HepG2 (cell line): ENCODE measurements around the gene LITAF. TPM values are rescaled to one million over a fixed set of nuclear protein-coding genes. Genes with fewer than 3 reads are reported as not detected.

Experiments used
- ATAC-seq: fragments of 200-7000 bp; cut with Tn5 transposase; 3 replicates; pipeline ENCODE4 v1.9.1; 2020; ENCODE audit warnings: mild to moderate bottlenecking, moderate library complexity
- BruUV-seq: library from RNA; stranded (reverse); fragments of 400-500 nt; replicated peaks from 2 replicates; lab custom pipeline; 2021; lab: Mats Ljungman, UMichigan
- CTCF ChIA-PET: fragments of 300-600 bp; formaldehyde crosslinking; extraction: SDS; loops from one replicate; lab custom pipeline; 2021; ENCODE audit warnings: low total read pairs, inconsistent platforms, low intra/inter-chr PET ratio; lab: Yijun Ruan, JAX
- POLR2A ChIA-PET: fragments of 350-600 bp; sonication (Branson Sonifier 250); formaldehyde crosslinking; loops from one replicate; lab custom pipeline; 2020; ENCODE audit warnings: antibody characterized with exemption, inconsistent platforms; lab: Yijun Ruan, JAX
- DNase-seq: peaks from one replicate; pipeline ENCODE4 v3.0.0-alpha.2; 2015; ENCODE audit warnings: low spot score
- FAIRE-seq: peaks from 3 replicates; lab custom pipeline; 2011; peaks lifted over from hg19 to GRCh38; lab: Jason Lieb, UNC
- H2AFZ ChIP-seq: one replicate; pipeline ENCODE4 v1.6.1; 2011; ENCODE audit warnings: low read length, inconsistent platforms
- H3K27ac ChIP-seq: fragments of 300-600 bp; 3 replicates; pipeline ENCODE4 v1.8.0; 2011; ENCODE audit warnings: mixed run types, mild to moderate bottlenecking, mixed read lengths, low read length, inconsistent platforms; ENCODE audit not compliant: insufficient read depth; ENCODE audit errors: extremely low read length
- H3K27me3 ChIP-seq, 2 experiments: fragments of 200-600 bp in 1 of 2; 2 replicates in 1 of 2; 3 replicates in 1 of 2; pipeline versions ENCODE4 v1.6.0 to v1.8.0; 2011; ENCODE audit warnings: low read length in 2 of 2, mild to moderate bottlenecking in 2 of 2, moderate library complexity in 2 of 2, inconsistent platforms in 1 of 2; ENCODE audit not compliant: insufficient read depth in 2 of 2, control insufficient read depth in 1 of 2
- H3K36me3 ChIP-seq, 2 experiments: fragments of 200-600 bp in 1 of 2; replicated peaks in 1 of 2; 2 replicates in 1 of 2; 3 replicates in 1 of 2; pipeline versions ENCODE4 v1.5.1 to v1.8.0; 2011; ENCODE audit warnings: low read length in 2 of 2, inconsistent platforms in 1 of 2; ENCODE audit not compliant: insufficient read depth in 2 of 2, control insufficient read depth in 1 of 2
- H3K4me1 ChIP-seq: 2 replicates; pipeline ENCODE4 v1.5.1; 2012; ENCODE audit warnings: low read length, inconsistent platforms; ENCODE audit not compliant: insufficient read depth
- H3K4me2 ChIP-seq: 2 replicates; pipeline ENCODE4 v1.6.0; 2011; ENCODE audit warnings: low read depth, low read length, inconsistent platforms
- H3K4me3 ChIP-seq, 3 experiments: fragments of 200-600 bp in 1 of 3; sonication (generic), shearing (Covaris generic) in 1 of 3; replicated peaks in 1 of 3; 2 replicates each; pipeline ENCODE4 v1.5.1; 2011 to 2016; ENCODE audit warnings: low read length in 3 of 3, inconsistent platforms in 2 of 3, low read depth in 2 of 3, mild to moderate bottlenecking in 2 of 3, control low read depth in 1 of 3, mixed read lengths in 1 of 3; ENCODE audit not compliant: insufficient read depth in 1 of 3
- H3K79me2 ChIP-seq: one replicate; pipeline ENCODE4 v1.6.1; 2011; ENCODE audit warnings: low read length, inconsistent platforms; ENCODE audit not compliant: insufficient read depth
- H3K9ac ChIP-seq: 2 replicates; pipeline ENCODE4 v1.6.0; 2011; ENCODE audit warnings: mild to moderate bottlenecking, low read depth, low read length, inconsistent platforms; ENCODE audit not compliant: insufficient read depth
- H3K9me3 ChIP-seq: 2 replicates; pipeline ENCODE4 v1.5.1; 2012; ENCODE audit warnings: mild to moderate bottlenecking, low read length
- H4K20me1 ChIP-seq: 2 replicates; pipeline ENCODE4 v1.6.0; 2011; ENCODE audit warnings: inconsistent platforms, mild to moderate bottlenecking, low read length, moderate library complexity; ENCODE audit not compliant: insufficient read depth
- ATF7 ChIP-seq, 2 experiments: fragments of 450-650 bp in 1 of 2; sonication (generic) in 1 of 2; formaldehyde crosslinking in 1 of 2; IDR thresholded peaks; 2 replicates each; pipeline versions ENCODE4 v1.4.0 to v1.6.1; 2016 to 2020; ENCODE audit warnings: antibody characterized with exemption in 1 of 2, mild to moderate bottlenecking in 1 of 2, missing genetic modification reagents in 1 of 2
- FLYWCH1 ChIP-seq: sonication (generic); formaldehyde crosslinking; IDR thresholded peaks from 2 replicates; pipeline ENCODE4 v1.8.1; 2023; ENCODE audit warnings: mild to moderate bottlenecking, missing genetic modification reagents
- FOXC1 ChIP-seq: sonication (generic); formaldehyde crosslinking; IDR thresholded peaks from 2 replicates; pipeline ENCODE4 v1.8.0; 2022; ENCODE audit warnings: mild to moderate bottlenecking, missing genetic modification reagents, borderline replicate concordance
- HOXA5 ChIP-seq: sonication (generic); formaldehyde crosslinking; IDR thresholded peaks from 2 replicates; pipeline ENCODE4 v1.4.0; 2020; ENCODE audit warnings: missing genetic modification reagents
- KAT7 ChIP-seq: IDR thresholded peaks from 2 replicates; pipeline ENCODE4 v1.6.1; 2018; ENCODE audit warnings: borderline replicate concordance, missing compliant biosample characterization
- KDM2A ChIP-seq: sonication (generic); formaldehyde crosslinking; IDR thresholded peaks from 2 replicates; pipeline ENCODE4 v1.4.0; 2020; ENCODE audit warnings: low read depth, missing genetic modification reagents, borderline replicate concordance
- MAF1 ChIP-seq: sonication (generic); formaldehyde crosslinking; IDR thresholded peaks from 2 replicates; pipeline ENCODE4 v1.5.0; 2020; ENCODE audit warnings: missing genetic modification reagents, borderline replicate concordance
- MAZ ChIP-seq, 2 experiments: sonication (generic) in 1 of 2; formaldehyde crosslinking in 1 of 2; IDR thresholded peaks; 2 replicates each; pipeline versions ENCODE4 v1.5.0 to v1.6.1; 2012 to 2020; ENCODE audit warnings: low read depth in 2 of 2, mild to moderate bottlenecking in 2 of 2, borderline replicate concordance in 1 of 2, improper control_type of control experiment in 1 of 2, low read length in 1 of 2, missing genetic modification reagents in 1 of 2, moderate library complexity in 1 of 2
- NFYB ChIP-seq: sonication (generic); formaldehyde crosslinking; IDR thresholded peaks from 2 replicates; pipeline ENCODE4 v1.4.0; 2020; ENCODE audit warnings: missing genetic modification reagents
- NR2C2 ChIP-seq: sonication (generic); formaldehyde crosslinking; IDR thresholded peaks from 2 replicates; pipeline ENCODE4 v1.4.0; 2020; ENCODE audit warnings: missing genetic modification reagents, mild to moderate bottlenecking, moderate library complexity, borderline replicate concordance
- SATB2 ChIP-seq: sonication (generic); formaldehyde crosslinking; IDR thresholded peaks from 2 replicates; pipeline ENCODE4 v1.5.0; 2020; ENCODE audit warnings: missing genetic modification reagents
- TAF15 ChIP-seq: fragments of 200-400 bp; formaldehyde crosslinking; IDR thresholded peaks from one replicate; pipeline ENCODE4 v1.6.1; 2018; ENCODE audit warnings: mild to moderate bottlenecking, low read depth, low read length; ENCODE audit not compliant: poor library complexity, severe bottlenecking
- TBX3 ChIP-seq: fragments of 450-650 bp; IDR thresholded peaks from 2 replicates; pipeline ENCODE4 v1.6.1; 2017; ENCODE audit warnings: antibody characterized with exemption, mild to moderate bottlenecking, inconsistent platforms, borderline replicate concordance
- TMF1 ChIP-seq: sonication (generic); formaldehyde crosslinking; IDR thresholded peaks from 2 replicates; pipeline ENCODE4 v1.8.1; 2022; ENCODE audit warnings: low read depth, missing genetic modification reagents
- ZNF230 ChIP-seq: sonication (generic); formaldehyde crosslinking; IDR thresholded peaks from 2 replicates; pipeline ENCODE4 v1.4.0; 2020; ENCODE audit warnings: mild to moderate bottlenecking, missing genetic modification reagents
- ZNF24 ChIP-seq: fragments of 450-650 bp; IDR thresholded peaks from 2 replicates; pipeline ENCODE4 v1.6.1; 2017; ENCODE audit warnings: antibody characterized with exemption, mild to moderate bottlenecking
- ZNF331 ChIP-seq: sonication (generic); formaldehyde crosslinking; IDR thresholded peaks from 2 replicates; pipeline ENCODE4 v1.4.0; 2020; ENCODE audit warnings: missing genetic modification reagents
- ZNF432 ChIP-seq: sonication (generic); formaldehyde crosslinking; IDR thresholded peaks from 2 replicates; pipeline ENCODE4 v1.5.0; 2020; ENCODE audit warnings: missing genetic modification reagents, mild to moderate bottlenecking, borderline replicate concordance
- ZNF572 ChIP-seq: sonication (generic); formaldehyde crosslinking; IDR thresholded peaks from 2 replicates; pipeline ENCODE4 v1.5.1; 2020; ENCODE audit warnings: mild to moderate bottlenecking, missing genetic modification reagents
- WGBS: methylation state at CpG from one replicate; pipeline ENCODE4 v1.1.6; 2017; ENCODE audit warnings: low lambda C conversion rate; 5-methylcytosine and 5-hydroxymethylcytosine counted together
- in situ Hi-C: cut with HindIII; loops from 2 replicates; pipeline ENCODE4 v1.10.0; 2017; ENCODE audit warnings: low pct_unique_long_range_greater_than_20kb; ENCODE audit not compliant: extremely low pct_ligation_motif_present
- intact Hi-C: fragments of 100-400 bp; cut with micrococcal nuclease; formaldehyde crosslinking; loops from one replicate; pipeline ENCODE4 v1.10.0; 2022; ENCODE audit not compliant: unreplicated experiment
- polyA plus RNA-seq, 8 experiments: library from polyadenylated mRNA; depleted of rRNA in 3 of 8; stranded (reverse) in 7 of 8; unstranded in 1 of 8; fragments of >200 nt; fragmentation: Illumina TruSeq in 4 of 8; extraction: Trizol in 4 of 8; gene quantifications; 2 replicates each; pipeline versions ENCODE4 v1.2.1 to v1.2.3, GENCODE V29; 2011 to 2016; ENCODE audit warnings: low read depth in 4 of 8, missing spikeins in 1 of 8, mixed read lengths in 1 of 8; ENCODE audit not compliant: insufficient read depth in 1 of 8
- total RNA-seq, 5 experiments: library from RNA; depleted of rRNA; stranded (reverse); fragments of >200 nt; fragmentation: Illumina TruSeq; extraction: Trizol; gene quantifications; 2 replicates each; pipeline ENCODE4 v1.2.3, GENCODE V29; 2016; ENCODE audit warnings: low read depth in 1 of 5
- TF ChIP-seq, protein P1 (sequence below): sonication (generic); formaldehyde crosslinking; IDR thresholded peaks from 2 replicates; pipeline ENCODE4 v1.8.1; 2023; ENCODE audit warnings: missing genetic modification reagents, mild to moderate bottlenecking, borderline replicate concordance

Gene LITAF
- total and polyA plus RNA-seq, 2 of the 13 experiments (the other 11 are each of a cell fraction or from before 2014, with no cell fraction given), result 80.1 to 141 TPM

DNA sequence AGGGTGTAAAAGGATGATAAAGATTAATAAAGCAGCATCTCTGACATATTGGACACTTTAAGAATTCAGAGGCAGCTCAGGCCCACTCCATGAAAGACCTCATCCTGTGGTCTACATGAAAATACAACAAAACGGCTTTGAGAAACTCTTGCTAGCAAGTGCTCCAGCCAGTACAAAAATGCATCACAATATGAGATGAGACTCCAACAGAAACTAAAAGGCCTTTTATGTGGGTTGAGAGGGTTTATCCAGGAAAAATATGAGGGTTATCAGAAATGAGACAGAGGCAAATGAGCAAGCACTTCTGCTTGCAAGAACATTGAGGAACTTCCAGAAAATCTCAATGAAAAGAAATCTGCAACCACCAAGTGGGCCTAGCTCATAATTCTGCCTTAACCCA, 65.7 kb downstream of the LITAF start:
- H3K36me3 ChIP-seq, result no peaks in the 10 kb centered on the region
- no peak overlapping the region for H3K4me2 ChIP-seq
- ChIA-PET POLR2A (no interaction called here), CTCF (interaction anchor here (0.6 kb wide), 1 partner anchor 11 kb away, joined by 3 read pairs; no protein-coding TSS in a partner anchor)
- no peaks in the 10 kb centered on the region for H3K79me2 ChIP-seq
- H4K20me1 ChIP-seq, result no peaks in the 10 kb centered on the region
- in situ Hi-C loops (loop anchor here (25.0 kb wide), 1 partner anchor 109 kb away; no protein-coding TSS in a partner anchor), intact Hi-C loops (no loop called here)
- WGBS, result 3% methylated on average over 1 of the region's 1 CpG
- TF ChIP-seq SATB2 (CRISPR knock-in tag) (no peak), ZNF572 (CRISPR knock-in tag) (no peak), TMF1 (CRISPR knock-in tag) (no peak), TAF15 (no peak), ZNF432 (CRISPR knock-in tag) (no peak), TBX3 (no peak), ZNF331 (CRISPR knock-in tag) (no peak), NR2C2 (CRISPR knock-in tag) (no peak)
- TF ChIP-seq, protein P1, sequence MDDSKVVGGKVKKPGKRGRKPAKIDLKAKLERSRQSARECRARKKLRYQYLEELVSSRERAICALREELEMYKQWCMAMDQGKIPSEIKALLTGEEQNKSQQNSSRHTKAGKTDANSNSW (CRISPR knock-in tag), result no peak
- no peak overlapping the region for H3K9ac ChIP-seq
- H2AFZ ChIP-seq, result no peak overlapping the region
- no peak overlapping the region for H3K27ac ChIP-seq
- H3K4me3 ChIP-seq, result no peak overlapping the region
- H3K4me1 ChIP-seq, result no peaks in the 10 kb centered on the region
- no TSS peak for BruUV-seq
- peaks cover 8 to 32% of the 10 kb centered on the region in 2 experiments for H3K27me3 ChIP-seq
- H3K9me3 ChIP-seq, result no peaks in the 10 kb centered on the region
- ATAC-seq (no peak), DNase-seq (no peak), FAIRE-seq (no peak)

DNA sequence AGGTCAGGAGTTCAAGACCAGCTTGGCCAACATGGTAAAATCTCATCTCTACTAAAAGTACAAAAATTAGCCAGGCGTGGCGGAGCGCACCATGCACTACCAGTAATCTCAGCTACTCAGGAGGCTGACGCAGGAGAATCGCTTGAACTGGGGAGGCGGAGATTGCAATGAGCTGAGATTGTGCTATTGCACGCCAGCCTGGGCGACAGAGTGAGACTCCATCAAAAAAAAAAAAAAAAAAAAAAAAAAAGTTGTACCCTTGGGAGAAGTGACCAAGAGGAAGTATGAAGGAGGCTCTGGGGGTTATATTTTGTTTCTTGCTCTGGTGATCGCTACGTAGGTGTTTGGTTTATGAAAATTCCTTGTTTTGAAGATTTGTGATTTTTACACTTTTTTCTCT, 66.3 kb downstream of the LITAF start:
- Histone ChIP-seq H3K36me3 (no peaks in the 10 kb centered on the region), H2AFZ (no peak overlapping the region), H3K4me2 (no peak overlapping the region), H3K27me3 (peaks cover 11 to 37% of the 10 kb centered on the region in 2 experiments), H3K27ac (no peak overlapping the region), H3K9ac (no peak overlapping the region), H3K4me3 (no peak overlapping the region), H4K20me1 (no peaks in the 10 kb centered on the region), H3K9me3 (no peaks in the 10 kb centered on the region), H3K79me2 (no peaks in the 10 kb centered on the region), H3K4me1 (no peaks in the 10 kb centered on the region)
- no peak for FAIRE-seq
- CTCF ChIA-PET, result no interaction called here
- in situ Hi-C loops, result loop anchor here (25.0 kb wide), 1 partner anchor 108 kb away; no protein-coding TSS in a partner anchor
- no peak for ATAC-seq
- intact Hi-C loops, result no loop called here
- no TSS peak for BruUV-seq
- WGBS, result 91% methylated on average over 10 of the region's 10 CpGs
- POLR2A ChIA-PET, result no interaction called here
- no peak for DNase-seq
- TF ChIP-seq MAF1 (CRISPR knock-in tag), result no peak
- TF ChIP-seq FLYWCH1, result no peak
- TF ChIP-seq ZNF24, result no peak
- TF ChIP-seq FOXC1 (CRISPR knock-in tag), result no peak
- TF ChIP-seq ZNF432 (CRISPR knock-in tag), result no peak
- no peak for TF ChIP-seq HOXA5
- no peak for TF ChIP-seq KAT7 (CRISPR knock-in tag)
- TF ChIP-seq KDM2A, result no peak
- no peak for TF ChIP-seq NFYB (CRISPR knock-in tag)
- TF ChIP-seq ZNF230 (CRISPR knock-in tag), result no peak
- no peak for TF ChIP-seq MAZ (IDR thresholded peaks at IDR 0.05; ENCODE audit: borderline replicate concordance, low read depth, low read length)
- no peak for TF ChIP-seq MAZ (CRISPR knock-in tag; IDR thresholded peaks at IDR 0.05; ENCODE audit: low read depth)
- no peak for TF ChIP-seq ATF7 (IDR thresholded peaks at IDR 0.05)
- TF ChIP-seq ATF7 (CRISPR knock-in tag; IDR thresholded peaks at IDR 0.05), result no peak
